ENCODE data around the gene POLR1E. TPM values are rescaled to one million over a fixed set of nuclear protein-coding genes. Genes with fewer than 3 reads are reported as not detected.

POLR1E gene
- total and polyA plus RNA-seq, 2 of the 8 experiments (the other 6 are each of a cell fraction or from before 2014, with no cell fraction given), result 16.0 to 40.0 TPM

DNA sequence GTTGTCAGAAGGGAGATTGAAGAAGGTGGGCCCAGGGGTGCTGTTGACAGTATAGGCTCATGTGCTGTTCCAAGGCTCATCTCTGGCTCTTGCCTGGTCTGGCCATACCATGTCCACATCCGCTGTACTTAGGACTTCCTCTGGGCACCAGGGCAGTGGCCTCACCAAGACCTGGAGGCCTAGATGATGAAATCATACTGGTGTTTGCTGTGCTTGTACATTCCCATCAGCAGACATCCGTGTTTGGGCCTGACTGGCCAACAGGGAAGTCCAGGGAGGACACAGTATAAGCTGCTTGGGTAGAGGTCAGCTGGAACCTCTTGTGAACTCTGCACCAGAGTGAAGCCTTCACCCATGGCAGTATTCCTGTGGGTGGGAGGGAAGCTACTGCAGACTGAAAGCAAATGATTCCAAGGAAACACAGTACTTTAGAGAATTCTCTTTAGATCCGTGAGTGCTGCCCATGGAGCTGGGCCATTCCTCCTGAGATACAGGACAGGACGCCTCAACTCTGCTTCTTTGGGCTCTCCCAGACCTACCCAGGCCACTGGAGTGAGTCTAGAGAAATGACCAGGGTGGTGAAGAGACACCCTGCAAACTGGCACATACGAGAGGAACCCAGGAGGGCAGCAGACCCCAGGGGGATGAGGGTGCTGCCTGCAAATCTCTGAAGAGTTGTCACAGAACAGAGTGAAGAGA lies 22.5 kb downstream of the POLR1E start:
- H2BK20ac ChIP-seq (ENCODE audit: low read length), result no peak overlapping the region
- no peak overlapping the region for H2BK120ac ChIP-seq (replicated peaks; ENCODE audit: low read depth, low read length)
- no peak overlapping the region for H2AFZ ChIP-seq (ENCODE audit: low read length)
- no peak overlapping the region for H3K23ac ChIP-seq (ENCODE audit: insufficient read length)
- CTCF ChIA-PET (ENCODE audit: partially characterized antibody), result interaction anchor here (1.3 to 6.5 kb wide), 6 partner anchors 9 to 58 kb away, joined by 4 to 39 read pairs (median 4); partner anchors contain the start of gene POLR1E
- no peak for DNase-seq (ENCODE audit: low read depth in 1 of 2, low spot score in 2 of 2)
- H3K4me3 ChIP-seq (ENCODE audit: extremely low read depth in 1 of 4, insufficient read depth in 2 of 4, low read depth in 3 of 4, low read length in 4 of 4), result no peak overlapping the region
- no peak overlapping the region for H3K4ac ChIP-seq (replicated peaks; ENCODE audit: insufficient read length, low read depth, low read length)
- H3K27ac ChIP-seq (ENCODE audit: low read depth, low read length), result no peak overlapping the region
- no peak overlapping the region for H3K56ac ChIP-seq (replicated peaks; ENCODE audit: insufficient read length, low read depth, low read length)
- H3K79me2 ChIP-seq (ENCODE audit: control insufficient read depth in 1 of 2, insufficient read depth in 2 of 2, low read length in 2 of 2), result no peaks in the 10 kb centered on the region
- no peaks in the 10 kb centered on the region for H3K9me3 ChIP-seq (ENCODE audit: insufficient read depth in 2 of 2, low read depth in 1 of 2, low read length in 1 of 2)
- no peak overlapping the region for H3K18ac ChIP-seq (ENCODE audit: extremely low read depth, low read length)
- no peak overlapping the region for H2BK15ac ChIP-seq (ENCODE audit: low read length)
- H4K91ac ChIP-seq (replicated peaks; ENCODE audit: insufficient read length, low read length), result no peak overlapping the region
- no peaks in the 10 kb centered on the region; a peak in 2 of 7 replicates for H3K4me1 ChIP-seq (replicated peaks in 1 of 4; ENCODE audit: control insufficient read depth in 3 of 4, insufficient read depth in 4 of 4, low read length in 3 of 4)
- H3K14ac ChIP-seq (ENCODE audit: insufficient read length), result no peak overlapping the region
- FAIRE-seq, result no peak
- no peak overlapping the region for H2BK5ac ChIP-seq (ENCODE audit: low read depth, low read length)
- 87% methylated on average over 5 of the region's 5 CpGs; no CpG with 5 or more reads in 1 of the 2 experiments for WGBS, 2 experiments (ENCODE audit: extremely low coverage in 1 of 2, insufficient coverage in 1 of 2, insufficient read length in 1 of 2, insufficient replicate concordance in 2 of 2, low coverage in 1 of 2, low lambda C conversion rate in 2 of 2, missing lambda C conversion rate in 1 of 2)
- H4K5ac ChIP-seq (ENCODE audit: insufficient read length, low read depth, low read length), result no peak overlapping the region
- TF ChIP-seq CTBP2 (IDR thresholded peaks at IDR 0.05; ENCODE audit: borderline replicate concordance, insufficient read depth, insufficient read length, low read length) (no peak), NANOG (IDR thresholded peaks at IDR 0.05; ENCODE audit: insufficient read depth, low read depth, low read length, poor library complexity, severe bottlenecking) (no peak), SRF (IDR thresholded peaks at IDR 0.05; ENCODE audit: low read depth, low read length) (no peak), FOSL1 (IDR thresholded peaks at IDR 0.05; ENCODE audit: insufficient read depth, low read depth, low read length) (no peak)
- TF ChIP-seq, protein P1, sequence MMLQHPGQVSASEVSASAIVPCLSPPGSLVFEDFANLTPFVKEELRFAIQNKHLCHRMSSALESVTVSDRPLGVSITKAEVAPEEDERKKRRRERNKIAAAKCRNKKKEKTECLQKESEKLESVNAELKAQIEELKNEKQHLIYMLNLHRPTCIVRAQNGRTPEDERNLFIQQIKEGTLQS (IDR thresholded peaks at IDR 0.05; ENCODE audit: insufficient read depth, low read depth, low read length), result no peak
- H2AK5ac ChIP-seq (ENCODE audit: low read depth, low read length), result no peak overlapping the region
- H4K8ac ChIP-seq (ENCODE audit: extremely low read depth, insufficient read depth, low read length), result no peak overlapping the region
- H3K79me1 ChIP-seq (ENCODE audit: low read depth, low read length), result no peaks in the 10 kb centered on the region; the same call in 1 of the 2 replicates
- H2BK12ac ChIP-seq (ENCODE audit: low read depth, low read length), result no peak overlapping the region
- H3K23me2 ChIP-seq (ENCODE audit: low read depth, low read length), result no peaks in the 10 kb centered on the region
- peaks cover 2 to 24% (median 15%) of the 10 kb centered on the region in 4 experiments; a peak in 6 of 8 replicates for H3K36me3 ChIP-seq (ENCODE audit: control insufficient read depth in 2 of 4, insufficient read depth in 4 of 4, low read length in 3 of 4)
- no peak overlapping the region for H3K9ac ChIP-seq (replicated peaks in 1 of 4; ENCODE audit: extremely low read depth in 1 of 4, low read depth in 3 of 4, low read length in 3 of 4)
- POLR2A ChIA-PET (ENCODE audit: partially characterized antibody), result interaction anchor here (1.1 to 2.7 kb wide), 8 partner anchors 9 to 42 kb away, joined by 3 to 12 read pairs (median 8); partner anchors contain the start of genes POLR1E and ZBTB5
- H3K4me2 ChIP-seq (ENCODE audit: insufficient read depth in 1 of 2, low read depth in 2 of 2, low read length in 2 of 2), result no peak overlapping the region
- no peaks in the 10 kb centered on the region for H3K27me3 ChIP-seq (replicated peaks in 1 of 4; ENCODE audit: control insufficient read depth in 3 of 4, extremely low read depth in 1 of 4, insufficient read depth in 3 of 4, low read length in 3 of 4)
- peaks cover 2 to 10% of the 10 kb centered on the region in 2 experiments for H4K20me1 ChIP-seq (replicated peaks in 1 of 2; ENCODE audit: control insufficient read depth in 1 of 2, insufficient read depth in 2 of 2, low read length in 2 of 2)

All from H1 (cell line).